Thymus (tissue), 11 donors: ENCODE results near the gene TRIM47. TPM values are rescaled to one million over a fixed set of nuclear protein-coding genes. Genes with fewer than 3 reads are reported as not detected.

Experiments used
- DNase-seq, 9 donors: peaks; one replicate each; pipeline ENCODE4 v3.0.0-alpha.2; 2013; ENCODE audit warnings: low spot score in 9 of 9, low read depth in 6 of 9, missing footprints in 1 of 9
- H3K27ac ChIP-seq, 2 donors: one replicate each; pipeline ENCODE4 v1.5.1; 2013; ENCODE audit warnings: control low read depth in 1 of 2, low read depth in 1 of 2, low read length in 1 of 2, mild to moderate bottlenecking in 1 of 2, moderate library complexity in 1 of 2
- H3K27me3 ChIP-seq, 2 donors: one replicate each; pipeline ENCODE4 v1.5.1; 2013; ENCODE audit warnings: low read length in 1 of 2; ENCODE audit not compliant: control insufficient read depth in 2 of 2, insufficient read depth in 1 of 2
- H3K36me3 ChIP-seq, 2 donors: one replicate each; pipeline ENCODE4 v1.5.1; 2013; ENCODE audit warnings: low read length in 1 of 2, mild to moderate bottlenecking in 1 of 2, moderate library complexity in 1 of 2; ENCODE audit not compliant: control insufficient read depth in 2 of 2, insufficient read depth in 2 of 2
- H3K4me1 ChIP-seq, 2 donors: one replicate each; pipeline ENCODE4 v1.5.1; 2013; ENCODE audit warnings: low read length in 2 of 2; ENCODE audit not compliant: control insufficient read depth in 2 of 2, insufficient read depth in 2 of 2
- H3K4me3 ChIP-seq, 2 donors: one replicate each; pipeline ENCODE4 v1.5.1; 2013; ENCODE audit warnings: low read length in 2 of 2, control low read depth in 1 of 2, mild to moderate bottlenecking in 1 of 2
- H3K9me3 ChIP-seq, 2 donors: one replicate each; pipeline ENCODE4 v1.5.1; 2013; ENCODE audit warnings: low read length in 1 of 2, mild to moderate bottlenecking in 1 of 2; ENCODE audit not compliant: control insufficient read depth in 2 of 2, insufficient read depth in 1 of 2
- WGBS: extraction: QIAGEN DNeasy Blood & Tissue Kit; methylation state at CpG from one replicate; pipeline ENCODE4 v1.1.7; 2013; 5-methylcytosine and 5-hydroxymethylcytosine counted together
- polyA plus RNA-seq: library from polyadenylated mRNA; stranded (reverse); fragments of 200-250 nt; gene quantifications from one replicate; pipeline ENCODE4 v1.2.3, GENCODE V29; 2013
- total RNA-seq: library from RNA; stranded (reverse); fragments of 120-200 nt; gene quantifications from one replicate; pipeline ENCODE4 v1.2.4, GENCODE V29; 2013
- donor health status: healthy.

The TRIM47 gene
- total and polyA plus RNA-seq, 2 donors: 12.6 to 22.8 TPM

DNA sequence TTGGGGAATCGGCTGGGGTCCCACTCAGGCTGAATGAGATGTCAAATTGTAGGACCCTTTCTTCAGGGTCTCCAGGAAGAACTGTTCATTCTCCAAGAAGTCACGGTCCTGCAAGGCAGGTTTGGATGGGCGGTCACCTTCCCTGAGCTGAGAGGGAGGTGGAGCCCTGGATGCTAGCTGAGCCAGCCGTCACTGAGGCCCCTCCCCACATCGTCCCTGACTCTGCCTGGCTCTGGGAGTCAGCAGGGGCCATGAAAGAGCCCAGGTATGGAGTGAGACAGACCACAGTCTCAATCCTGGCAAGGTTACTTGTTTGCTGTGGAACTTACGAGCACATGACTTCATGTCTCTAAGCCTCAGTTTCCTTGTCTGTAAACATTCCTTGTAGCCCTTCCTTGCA is 32.3 kb upstream of the TRIM47 start:
- peaks cover 14 to 22% of the 10 kb centered on the region in 2 donors for H3K4me1 ChIP-seq
- no peak overlapping the region for H3K27ac ChIP-seq
- H3K36me3 ChIP-seq: peaks cover 5 to 14% of the 10 kb centered on the region in 2 donors
- H3K4me3 ChIP-seq: no peak overlapping the region
- H3K27me3 ChIP-seq: no peaks in the 10 kb centered on the region
- no peaks in the 10 kb centered on the region for H3K9me3 ChIP-seq
- 94% methylated on average over 6 of the region's 6 CpGs for WGBS
- no peak for DNase-seq

DNA sequence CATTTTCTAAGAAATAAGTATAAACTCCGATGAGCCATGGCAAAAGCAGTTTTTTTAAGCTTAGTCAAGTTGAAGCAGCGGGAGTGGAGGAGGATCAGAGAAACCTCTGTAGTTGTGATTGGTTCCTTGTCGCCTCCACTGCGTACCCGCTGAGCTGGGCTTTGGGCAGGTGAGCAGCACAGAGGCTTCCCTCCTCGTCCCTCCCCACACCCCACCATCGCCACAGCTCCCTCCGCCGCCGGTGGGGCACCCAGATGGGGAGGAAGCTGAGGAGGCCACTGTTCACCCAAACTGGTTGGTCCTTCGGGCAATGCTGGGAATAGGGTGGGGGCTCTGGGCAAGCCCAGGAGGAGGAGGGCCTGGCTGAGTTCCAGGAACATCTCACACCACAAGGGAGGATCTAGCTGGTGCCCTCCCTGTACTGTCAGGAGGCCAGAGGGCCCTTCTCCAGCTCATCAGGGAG is 31.5 kb upstream of the TRIM47 start:
- Histone ChIP-seq H3K9me3 (no peaks in the 10 kb centered on the region), H3K27ac (no peak overlapping the region), H3K4me3 (no peak overlapping the region), H3K27me3 (no peaks in the 10 kb centered on the region), H3K4me1 (peaks cover 15 to 29% of the 10 kb centered on the region in 2 donors), H3K36me3 (peaks cover 2 to 14% of the 10 kb centered on the region in 2 donors)
- WGBS: 29% methylated on average over 11 of the region's 11 CpGs
- peak in 1 of 9 donors; percentile 35 for DNase-seq

DNA sequence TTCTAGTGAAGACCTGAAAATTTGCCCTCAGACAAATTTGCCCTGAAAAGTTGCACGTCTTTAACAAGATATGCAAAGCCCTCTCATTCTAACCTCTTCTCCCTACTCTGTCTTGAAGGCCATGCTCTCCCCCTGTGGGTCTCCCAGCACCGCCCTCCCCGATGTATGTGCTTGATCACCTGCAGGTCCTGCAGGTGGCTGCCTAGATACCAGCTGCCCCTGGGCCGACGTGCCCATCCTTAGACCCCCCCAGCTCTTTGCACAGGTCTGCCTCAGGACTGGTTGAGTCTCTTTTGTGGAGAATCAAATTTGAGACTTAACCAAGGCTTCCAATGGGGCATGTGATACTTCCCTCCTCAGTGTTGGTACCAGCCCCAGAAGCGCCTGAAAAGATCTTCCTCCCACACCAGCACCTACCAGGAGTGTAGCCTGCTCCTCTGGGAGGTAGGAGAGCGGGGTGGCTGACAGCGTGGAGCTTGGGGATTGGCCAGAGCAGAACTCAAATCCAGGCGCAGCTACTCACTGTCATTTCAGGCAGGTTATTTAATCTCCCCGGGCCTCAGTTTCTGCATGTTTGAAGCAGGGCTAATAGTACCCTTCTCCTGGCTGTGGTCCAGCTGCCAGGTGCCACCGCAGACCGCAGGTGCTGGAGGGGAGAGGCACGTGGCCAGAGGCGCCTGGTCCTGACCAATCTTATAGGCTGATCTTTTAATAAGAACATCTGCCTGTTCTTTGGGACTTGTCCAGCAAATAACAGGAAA is 30.9 kb upstream of the TRIM47 start:
- Histone ChIP-seq H3K27ac (no peak overlapping the region), H3K4me3 (no peak overlapping the region), H3K9me3 (no peaks in the 10 kb centered on the region), H3K4me1 (peaks cover 15 to 30% of the 10 kb centered on the region in 2 donors), H3K36me3 (peaks cover 2 to 13% of the 10 kb centered on the region in 2 donors), H3K27me3 (no peaks in the 10 kb centered on the region)
- DNase-seq: peak in 1 of 9 donors; percentile 10
- 71% methylated on average over 14 of the region's 14 CpGs for WGBS

DNA sequence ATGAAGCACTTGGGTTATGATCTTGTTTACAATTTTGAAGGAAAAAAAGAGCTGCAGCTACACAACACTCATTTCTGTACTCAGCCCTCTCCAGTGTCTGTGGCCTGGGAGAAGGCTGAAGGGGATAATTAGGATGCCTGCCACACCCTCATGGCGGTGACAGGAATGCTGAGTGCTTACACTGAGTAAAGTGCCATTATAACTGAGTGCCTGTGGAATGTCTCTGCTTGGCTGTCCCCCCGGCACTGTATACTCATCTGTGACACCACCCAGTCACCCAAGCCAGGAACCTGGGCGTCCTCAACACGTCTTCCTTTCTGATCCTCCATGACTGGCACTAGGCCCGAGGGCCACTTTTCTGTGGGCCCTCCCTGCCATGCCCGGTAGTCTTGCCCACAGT is 29.8 kb upstream of the TRIM47 start:
- no peak for DNase-seq
- H3K4me1 ChIP-seq: peaks cover 19 to 35% of the 10 kb centered on the region in 2 donors
- 93% methylated on average over 6 of the region's 6 CpGs for WGBS
- no peak overlapping the region for H3K4me3 ChIP-seq
- peaks cover 4% of the 10 kb centered on the region in 2 donors for H3K36me3 ChIP-seq
- no peaks in the 10 kb centered on the region for H3K27me3 ChIP-seq
- H3K9me3 ChIP-seq: no peaks in the 10 kb centered on the region
- no peak overlapping the region for H3K27ac ChIP-seq

DNA sequence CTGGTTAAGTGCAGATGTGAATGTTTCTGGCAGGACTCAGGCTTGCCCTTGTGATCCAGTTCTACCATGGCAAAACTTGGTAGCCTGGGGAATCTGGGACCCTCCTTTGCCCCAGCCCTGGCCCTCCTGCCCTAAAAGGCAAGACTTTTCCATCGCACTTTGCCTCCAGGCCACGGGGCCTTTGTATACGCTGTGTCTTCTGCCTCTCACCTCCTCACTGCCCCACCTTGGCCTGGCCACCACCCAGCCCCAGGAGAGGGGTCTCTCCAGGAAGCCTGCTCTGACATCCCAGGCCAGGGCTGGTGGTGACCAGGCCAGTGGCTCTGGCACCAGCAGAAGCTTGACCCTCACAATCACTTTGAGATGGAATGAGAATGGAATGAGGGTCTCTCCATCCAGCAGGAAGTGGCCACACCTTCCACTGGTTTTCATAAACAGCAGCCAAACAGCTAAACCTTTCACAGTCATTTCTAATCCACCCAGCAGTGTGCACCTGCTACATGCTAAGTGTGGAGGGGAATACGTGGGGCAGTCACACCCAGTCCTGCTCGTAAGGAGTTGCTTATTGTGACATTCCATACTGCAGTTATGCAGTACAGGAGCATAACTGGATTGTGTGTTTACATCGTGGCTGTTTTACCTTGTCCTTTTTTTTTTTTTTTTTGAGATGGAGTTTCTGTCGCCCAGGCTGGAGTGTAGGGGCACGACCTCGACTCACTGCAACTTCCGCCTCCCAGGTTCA is 27.9 kb upstream of the TRIM47 start:
- Histone ChIP-seq H3K4me1 (peaks cover 19 to 35% of the 10 kb centered on the region in 2 donors), H3K27ac (peak overlapping the region in 1 of 2 donors; percentile 38), H3K4me3 (no peak overlapping the region), H3K9me3 (no peaks in the 10 kb centered on the region), H3K27me3 (no peaks in the 10 kb centered on the region), H3K36me3 (peaks cover 9 to 11% of the 10 kb centered on the region in 2 donors)
- WGBS: 94% methylated on average over 10 of the region's 10 CpGs
- DNase-seq: peak in 1 of 9 donors; percentile 20

DNA sequence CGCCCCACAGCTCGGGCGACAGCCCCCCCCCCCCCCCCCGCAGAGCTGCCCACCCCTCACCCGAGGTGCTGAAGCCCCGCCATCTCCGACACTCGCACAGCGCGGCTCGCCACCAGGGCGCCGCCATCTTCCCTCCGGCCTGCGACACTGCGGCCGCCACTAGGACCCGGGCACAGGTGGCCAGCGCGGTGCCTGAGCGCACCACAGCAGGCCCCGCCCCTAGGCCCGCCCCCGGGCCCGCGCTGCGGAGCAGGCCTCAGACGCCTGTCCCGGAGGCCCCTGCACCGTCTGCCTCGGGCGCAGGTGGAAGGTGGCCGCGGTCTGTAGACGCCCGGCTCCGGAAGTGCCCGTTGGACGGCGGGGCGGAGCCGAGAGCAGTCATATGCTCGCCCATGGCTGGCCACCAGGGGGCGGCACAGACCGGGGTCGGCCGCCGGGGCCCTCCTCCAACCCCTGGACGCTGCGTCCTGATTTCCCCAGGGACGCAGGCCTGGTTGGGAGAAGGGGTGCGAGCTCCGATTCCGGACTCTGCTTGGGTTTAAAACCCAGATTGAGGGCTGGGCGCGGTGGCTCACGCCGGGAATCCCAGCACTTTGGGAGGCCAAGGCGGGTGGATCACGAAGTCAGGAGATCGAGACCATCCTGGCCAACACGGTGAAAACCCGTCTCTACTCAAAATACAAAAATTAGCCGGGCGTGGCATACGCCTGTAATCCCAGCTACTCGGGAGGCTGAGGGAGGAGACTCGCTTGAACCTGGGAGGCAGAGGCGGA is 26.6 kb upstream of the TRIM47 start, which contains the start of gene MRPL38:
TSS of gene MRPL38 (minus strand) at position 136 of the 773 bp plus-strand sequence. CDS start at position 127, 9 bp downstream.
- Histone ChIP-seq H3K36me3 (peaks cover 20 to 22% of the 10 kb centered on the region in 2 donors), H3K27ac (peak within 1 kb of the TSS; percentile 85 to 87), H3K4me1 (peaks cover 17 to 30% of the 10 kb centered on the region in 2 donors), H3K27me3 (no peaks in the 10 kb centered on the region), H3K9me3 (no peaks in the 10 kb centered on the region), H3K4me3 (peak within 1 kb of the TSS; percentile 81 to 84)
- DNase-seq: peak; percentile 63 to 95 (median 87)
- WGBS: 6% methylated on average over 69 of the region's 69 CpGs

DNA sequence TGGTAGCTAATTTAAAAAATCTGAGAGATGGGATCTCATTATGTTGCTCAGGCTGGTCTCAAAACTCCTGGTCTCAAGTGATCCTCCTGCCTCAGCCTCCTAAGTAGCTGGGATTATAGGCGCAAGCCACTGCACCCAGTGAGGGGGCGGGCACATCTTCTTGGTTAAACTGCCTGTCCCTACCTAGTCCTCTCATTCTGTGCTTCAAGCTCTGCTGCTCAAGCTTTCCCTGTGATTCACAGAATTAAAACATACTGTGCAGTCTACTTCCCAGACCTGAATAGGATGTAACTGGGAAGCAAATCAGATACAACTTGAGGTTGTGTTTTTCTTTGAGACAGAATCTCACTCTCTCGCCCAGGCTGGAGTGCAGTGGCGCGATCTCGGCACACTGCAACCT is 24.0 kb upstream of the TRIM47 start:
- H3K27me3 ChIP-seq: no peaks in the 10 kb centered on the region
- no peak for DNase-seq
- WGBS: 98% methylated on average over 6 of the region's 6 CpGs
- H3K4me1 ChIP-seq: peaks cover 7 to 22% of the 10 kb centered on the region in 2 donors
- peaks cover 41 to 43% of the 10 kb centered on the region in 2 donors for H3K36me3 ChIP-seq
- H3K9me3 ChIP-seq: no peaks in the 10 kb centered on the region
- H3K4me3 ChIP-seq: no peak overlapping the region
- no peak overlapping the region for H3K27ac ChIP-seq

DNA sequence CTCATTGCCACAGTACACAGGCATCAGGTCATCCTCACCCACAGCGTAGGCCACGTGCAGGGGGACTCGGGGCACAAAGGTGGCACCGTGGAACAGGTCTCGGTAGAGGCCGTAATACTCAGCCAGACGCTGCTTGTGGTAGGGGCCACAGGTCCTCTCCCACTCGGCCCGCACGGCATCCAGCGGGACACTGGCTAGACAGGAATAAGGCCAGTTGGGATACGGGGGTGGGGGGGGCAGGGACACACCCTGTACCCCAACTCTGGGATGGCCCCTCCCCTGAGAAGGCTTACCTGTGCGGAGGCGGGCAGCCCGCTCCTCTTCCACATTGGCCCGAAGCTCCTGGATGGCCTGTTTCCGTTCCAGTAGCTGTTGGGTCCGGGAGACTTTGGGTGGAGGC is 23.3 kb upstream of the TRIM47 start:
- H3K4me3 ChIP-seq: no peak overlapping the region
- DNase-seq: no peak
- H3K27ac ChIP-seq: no peak overlapping the region
- H3K9me3 ChIP-seq: no peaks in the 10 kb centered on the region
- H3K36me3 ChIP-seq: peaks cover 41 to 43% of the 10 kb centered on the region in 2 donors
- peaks cover 7 to 27% of the 10 kb centered on the region in 2 donors for H3K4me1 ChIP-seq
- 97% methylated on average over 18 of the region's 18 CpGs for WGBS
- no peaks in the 10 kb centered on the region for H3K27me3 ChIP-seq
